GM12874 (cell line): ENCODE data around the gene SLC35E1.

Experiments
- CTCF ChIP-seq: IDR thresholded peaks from 2 replicates; pipeline ENCODE4 v1.5.1; 2011; ENCODE audit warnings: low read depth, mild to moderate bottlenecking, control low read depth, low read length, moderate library complexity; ENCODE audit not compliant: insufficient read depth

Gene SLC35E1

DNA sequence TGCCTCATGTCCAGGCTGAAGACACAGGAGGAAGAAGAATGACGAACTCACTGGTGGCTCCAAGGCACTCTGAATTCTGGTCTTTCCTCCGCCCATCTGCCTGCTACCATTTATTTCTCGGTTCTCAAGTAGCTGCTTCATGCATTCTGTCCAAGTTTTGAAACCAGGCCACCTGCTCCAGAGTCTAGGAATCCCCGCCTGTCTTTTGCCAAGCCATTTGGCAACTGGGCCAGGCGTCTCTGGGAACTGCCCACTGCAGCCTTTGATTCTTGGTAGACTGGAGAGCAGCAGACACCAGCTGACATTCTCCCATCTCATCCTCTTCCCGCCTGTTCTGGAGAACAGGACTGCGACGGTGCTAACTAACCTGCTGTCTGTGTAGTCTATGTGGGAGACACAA, 10.8 kb downstream of the SLC35E1 start:
- no peak for TF ChIP-seq CTCF

- TF ChIP-seq CTCF = no peak
These were observed 12.4 kb downstream of the SLC35E1 start for GRCh38 chr19:16559780-16560276.

GRCh38 chr19:16554776-16555175, 17.4 kb downstream of the SLC35E1 start:
- no peak for TF ChIP-seq CTCF

- no peak for TF ChIP-seq CTCF
These were observed 23.3 kb downstream of the SLC35E1 start for GRCh38 chr19:16548956-16549355.

- no peak for TF ChIP-seq CTCF
These were observed 27.6 kb downstream of the SLC35E1 start for GRCh38 chr19:16544473-16545231.

DNA sequence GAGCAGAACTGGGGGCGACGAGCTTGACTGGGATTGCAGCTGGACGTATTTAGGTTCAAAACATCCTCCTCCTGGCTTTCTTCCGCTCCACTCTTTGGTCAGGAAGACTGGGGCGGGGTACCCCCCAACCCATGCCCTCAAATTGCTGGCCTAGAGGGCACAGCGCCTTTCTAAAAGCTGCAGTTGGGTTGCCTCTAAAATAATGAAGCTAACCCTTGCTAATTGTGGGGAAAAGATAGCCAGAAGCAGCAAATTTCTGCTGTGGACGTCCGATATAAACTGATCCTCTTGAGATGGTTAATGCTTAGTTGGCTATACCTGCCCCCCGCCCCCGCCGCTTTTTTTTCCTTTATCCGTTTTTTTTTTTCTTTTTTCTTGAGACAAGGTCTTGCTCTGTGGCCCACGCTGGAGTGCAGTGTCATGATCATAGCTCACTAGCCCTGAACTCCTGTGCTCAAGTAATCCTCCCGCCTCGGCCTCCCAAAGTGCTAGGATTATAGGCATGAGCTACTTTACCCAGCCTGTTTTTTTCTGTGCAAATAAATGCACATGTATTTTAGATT, 29.2 kb downstream of the SLC35E1 start:
- TF ChIP-seq CTCF = no peak

- no peak for TF ChIP-seq CTCF
These were observed 29.9 kb downstream of the SLC35E1 start, which contains the start of gene CHERP for GRCh38 chr19:16542045-16542909. Gene CHERP (minus strand): TSS chr19:16542437. CDS start chr19:16542378, 59 bp downstream.
